Keratinocyte (primary cell): ENCODE data around the gene DCLK2. TPM values are rescaled to one million over a fixed set of nuclear protein-coding genes. Genes with fewer than 3 reads are reported as not detected.

ENCODE experiments used
- DNase-seq: peaks from one replicate; pipeline ENCODE4 v3.0.0-alpha.2; 2011; ENCODE audit warnings: low read depth, missing footprints, low spot score
- FAIRE-seq: peaks from 2 replicates; lab custom pipeline; 2011; peaks lifted over from hg19 to GRCh38; lab: Jason Lieb, UNC
- H2AFZ ChIP-seq: 2 replicates; pipeline ENCODE4 v1.6.0; 2012; ENCODE audit warnings: low read length, control low read depth, inconsistent platforms; ENCODE audit not compliant: control insufficient read depth
- H3K27ac ChIP-seq: 2 replicates; pipeline ENCODE4 v1.5.1; 2011; ENCODE audit warnings: low read length; ENCODE audit not compliant: control insufficient read depth, insufficient read depth
- H3K27me3 ChIP-seq: 3 replicates; pipeline ENCODE4 v1.6.0; 2011; ENCODE audit warnings: low read length; ENCODE audit not compliant: control insufficient read depth, insufficient read depth; ENCODE audit errors: extremely low read depth
- H3K36me3 ChIP-seq, 2 experiments: 2 replicates in 1 of 2; 3 replicates in 1 of 2; pipeline ENCODE4 v1.5.1; 2011; ENCODE audit warnings: low read length in 2 of 2, mild to moderate bottlenecking in 1 of 2; ENCODE audit not compliant: control insufficient read depth in 2 of 2, insufficient read depth in 2 of 2; ENCODE audit errors: extremely low read depth in 1 of 2
- H3K4me1 ChIP-seq: 3 replicates; pipeline ENCODE4 v1.5.1; 2011; ENCODE audit warnings: low read length; ENCODE audit not compliant: control insufficient read depth, insufficient read depth; ENCODE audit errors: extremely low read depth
- H3K4me2 ChIP-seq: 3 replicates; pipeline ENCODE4 v1.6.0; 2011; ENCODE audit warnings: low read depth, low read length; ENCODE audit not compliant: control insufficient read depth, insufficient read depth; ENCODE audit errors: extremely low read depth
- H3K4me3 ChIP-seq, 3 experiments: fragments of 200-600 bp in 1 of 3; sonication (generic) in 1 of 3; 2 replicates in 2 of 3; 3 replicates in 1 of 3; pipeline ENCODE4 v1.5.1; 2011 to 2016; ENCODE audit warnings: low read length in 3 of 3, mild to moderate bottlenecking in 3 of 3, control low read depth in 2 of 3, inconsistent platforms in 1 of 3, low read depth in 1 of 3, mixed read lengths in 1 of 3, mixed run types in 1 of 3, moderate library complexity in 1 of 3; ENCODE audit not compliant: control insufficient read depth in 2 of 3, insufficient read depth in 2 of 3; ENCODE audit errors: extremely low read depth in 1 of 3
- H3K79me2 ChIP-seq: 2 replicates; pipeline ENCODE4 v1.6.0; 2012; ENCODE audit warnings: low read length; ENCODE audit not compliant: control insufficient read depth, insufficient read depth
- H3K9ac ChIP-seq: 3 replicates; pipeline ENCODE4 v1.6.0; 2011; ENCODE audit warnings: low read length; ENCODE audit not compliant: control insufficient read depth, insufficient read depth; ENCODE audit errors: extremely low read depth
- H3K9me1 ChIP-seq: 3 replicates; pipeline ENCODE4 v1.6.0; 2011; ENCODE audit warnings: low read length; ENCODE audit not compliant: control insufficient read depth, insufficient read depth; ENCODE audit errors: extremely low read depth
- H3K9me3 ChIP-seq: 2 replicates; pipeline ENCODE4 v1.5.1; 2012; ENCODE audit warnings: low read depth, low read length; ENCODE audit not compliant: control insufficient read depth
- H4K20me1 ChIP-seq: 3 replicates; pipeline ENCODE4 v1.6.0; 2011; ENCODE audit warnings: low read length; ENCODE audit not compliant: control insufficient read depth, insufficient read depth; ENCODE audit errors: extremely low read depth
- EZH2 ChIP-seq: IDR thresholded peaks from one replicate; pipeline ENCODE4 v1.6.1; 2012; ENCODE audit warnings: inconsistent platforms, mild to moderate bottlenecking, low read length, moderate library complexity
- dilution Hi-C: fragments of 300-500 bp; cut with MboI; formaldehyde crosslinking; loops from one replicate; pipeline ENCODE4 v1.7.0; 2020; ENCODE audit warnings: low sequenced_read_pairs; ENCODE audit not compliant: extremely low pct_ligation_motif_present
- polyA plus RNA-seq, 5 experiments: library from polyadenylated mRNA; depleted of rRNA in 3 of 5; stranded (reverse) in 3 of 5; stranded (forward) in 1 of 5; unstranded in 1 of 5; fragments of >200 nt; gene quantifications; 1 replicate in 1 of 5; 2 replicates in 3 of 5; 3 replicates in 1 of 5; pipeline versions ENCODE4 v1.2.1 to v1.2.3, GENCODE V29; 2011 to 2012; ENCODE audit warnings: missing spikeins in 2 of 5, low read depth in 1 of 5, low replicate concordance in 1 of 5
- TF ChIP-seq, protein P1 (sequence below), 3 experiments: IDR thresholded peaks in 1 of 3; conservative IDR thresholded peaks in 1 of 3; optimal IDR thresholded peaks in 1 of 3; 2 replicates in 2 of 3; 3 replicates in 1 of 3; pipeline versions ENCODE3 to v1.5.1; 2011; ENCODE audit warnings: low read length in 3 of 3, mild to moderate bottlenecking in 3 of 3, moderate library complexity in 2 of 3, control low read depth in 1 of 3, inconsistent platforms in 1 of 3; ENCODE audit not compliant: insufficient read depth in 2 of 3; ENCODE audit errors: extremely low read depth in 1 of 3

DCLK2 gene
- polyA plus RNA-seq, 1 donor (not counting 4 experiments of a cell fraction or from before 2014, with no cell fraction given), result 0.07 TPM

DNA sequence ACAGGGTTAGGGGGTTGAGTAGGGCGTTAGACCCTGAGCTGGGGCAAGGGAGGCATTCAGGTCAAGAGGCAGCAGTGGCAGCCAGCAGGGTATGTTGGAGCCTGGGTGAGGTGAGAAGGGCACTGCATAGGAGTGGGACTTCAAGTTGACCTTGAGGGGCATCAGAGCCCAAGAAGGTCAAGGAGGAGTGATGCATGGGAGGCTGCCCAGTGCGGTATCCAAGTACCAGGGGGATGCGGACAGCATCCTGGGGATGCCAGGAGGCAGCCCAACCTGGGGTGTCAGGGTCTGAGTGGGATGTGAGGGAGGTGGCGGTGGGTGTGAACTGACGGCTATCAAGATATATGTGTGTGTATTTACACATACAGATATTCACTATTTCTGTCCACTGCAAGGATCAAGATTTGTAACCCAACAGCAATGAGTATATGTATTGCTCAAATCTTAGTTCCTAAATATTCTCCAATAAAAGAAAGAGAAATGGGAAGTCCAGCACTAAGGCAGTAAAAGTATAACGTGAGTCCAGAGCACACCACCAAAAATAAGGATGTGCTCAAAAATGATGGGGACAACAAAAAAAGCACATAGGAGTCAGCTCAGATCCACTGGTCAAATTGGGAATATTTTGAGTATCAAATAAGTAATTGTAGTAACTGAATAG is 9.8 kb upstream of the DCLK2 start:
- H3K79me2 ChIP-seq, result no peaks in the 10 kb centered on the region
- H3K36me3 ChIP-seq, result no peaks in the 10 kb centered on the region
- H3K4me2 ChIP-seq, result no peak overlapping the region
- no peak overlapping the region for H2AFZ ChIP-seq
- no peak for TF ChIP-seq EZH2
- TF ChIP-seq, protein P1, sequence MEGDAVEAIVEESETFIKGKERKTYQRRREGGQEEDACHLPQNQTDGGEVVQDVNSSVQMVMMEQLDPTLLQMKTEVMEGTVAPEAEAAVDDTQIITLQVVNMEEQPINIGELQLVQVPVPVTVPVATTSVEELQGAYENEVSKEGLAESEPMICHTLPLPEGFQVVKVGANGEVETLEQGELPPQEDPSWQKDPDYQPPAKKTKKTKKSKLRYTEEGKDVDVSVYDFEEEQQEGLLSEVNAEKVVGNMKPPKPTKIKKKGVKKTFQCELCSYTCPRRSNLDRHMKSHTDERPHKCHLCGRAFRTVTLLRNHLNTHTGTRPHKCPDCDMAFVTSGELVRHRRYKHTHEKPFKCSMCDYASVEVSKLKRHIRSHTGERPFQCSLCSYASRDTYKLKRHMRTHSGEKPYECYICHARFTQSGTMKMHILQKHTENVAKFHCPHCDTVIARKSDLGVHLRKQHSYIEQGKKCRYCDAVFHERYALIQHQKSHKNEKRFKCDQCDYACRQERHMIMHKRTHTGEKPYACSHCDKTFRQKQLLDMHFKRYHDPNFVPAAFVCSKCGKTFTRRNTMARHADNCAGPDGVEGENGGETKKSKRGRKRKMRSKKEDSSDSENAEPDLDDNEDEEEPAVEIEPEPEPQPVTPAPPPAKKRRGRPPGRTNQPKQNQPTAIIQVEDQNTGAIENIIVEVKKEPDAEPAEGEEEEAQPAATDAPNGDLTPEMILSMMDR (optimal IDR thresholded peaks at IDR 0.05 in 1 of 3, IDR thresholded peaks at IDR 0.05 in 1 of 3, conservative IDR thresholded peaks at IDR 0.05 in 1 of 3; ENCODE audit: extremely low read depth in 1 of 3, insufficient read depth in 2 of 3, low read length in 3 of 3), result no peak
- no peak for DNase-seq
- H3K9me1 ChIP-seq, result no peaks in the 10 kb centered on the region
- no peak overlapping the region for H3K4me3 ChIP-seq
- no peak for FAIRE-seq
- no peaks in the 10 kb centered on the region for H3K4me1 ChIP-seq
- no peaks in the 10 kb centered on the region for H3K9me3 ChIP-seq
- no peak overlapping the region for H3K27ac ChIP-seq
- no peak overlapping the region for H3K9ac ChIP-seq
- no peaks in the 10 kb centered on the region for H3K27me3 ChIP-seq
- dilution Hi-C loops, result no loop called here
- H4K20me1 ChIP-seq, result no peaks in the 10 kb centered on the region

DNA sequence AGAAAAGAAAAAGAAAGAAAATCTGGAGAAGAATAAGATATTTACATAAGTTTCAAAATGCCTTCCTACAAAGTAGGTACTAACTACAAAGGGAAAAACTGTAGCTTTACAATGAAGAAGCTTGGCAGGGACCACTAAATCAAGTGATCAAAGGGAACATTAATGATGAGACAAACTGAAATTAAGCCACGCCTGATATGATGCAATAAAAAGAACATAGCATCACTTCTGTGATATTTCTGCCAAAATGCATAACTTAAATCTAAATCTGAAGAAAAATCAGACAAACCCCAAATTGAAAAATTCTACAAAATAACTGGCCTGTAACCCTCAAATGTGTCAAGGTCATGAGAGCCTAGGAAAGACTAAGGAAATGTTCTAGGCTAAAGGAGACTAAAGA is 8.9 kb upstream of the DCLK2 start:
- no peaks in the 10 kb centered on the region for H3K9me1 ChIP-seq
- no peak for DNase-seq
- FAIRE-seq, result no peak
- no peaks in the 10 kb centered on the region for H3K4me1 ChIP-seq
- H3K79me2 ChIP-seq, result no peaks in the 10 kb centered on the region
- H3K4me2 ChIP-seq, result no peak overlapping the region
- H3K9ac ChIP-seq, result no peak overlapping the region
- H3K9me3 ChIP-seq, result no peaks in the 10 kb centered on the region
- H3K27me3 ChIP-seq, result no peaks in the 10 kb centered on the region
- TF ChIP-seq, protein P1 (optimal IDR thresholded peaks at IDR 0.05 in 1 of 3, IDR thresholded peaks at IDR 0.05 in 1 of 3, conservative IDR thresholded peaks at IDR 0.05 in 1 of 3; ENCODE audit: extremely low read depth in 1 of 3, insufficient read depth in 2 of 3, low read length in 3 of 3), result no peak
- H3K36me3 ChIP-seq, result no peaks in the 10 kb centered on the region
- no peaks in the 10 kb centered on the region for H4K20me1 ChIP-seq
- no peak overlapping the region for H3K4me3 ChIP-seq
- dilution Hi-C loops, result no loop called here
- H3K27ac ChIP-seq, result no peak overlapping the region
- H2AFZ ChIP-seq, result no peak overlapping the region
